Effector memory CD4-positive, alpha-beta T cell (primary cell): ENCODE measurements around the gene LRMDA.

Experiments used
- DNase-seq, 3 donors: peaks; one replicate each; pipeline ENCODE4 v3.0.0-alpha.2; 2020
- H3K27ac ChIP-seq: 2 replicates; pipeline ENCODE4 v1.7.0; 2013; ENCODE audit warnings: mild to moderate bottlenecking, low read length, moderate library complexity; ENCODE audit not compliant: insufficient read depth, poor library complexity, severe bottlenecking
- H3K27me3 ChIP-seq: replicated peaks from 2 replicates; pipeline ENCODE4 v1.7.0; 2013; ENCODE audit warnings: mild to moderate bottlenecking, low read length; ENCODE audit not compliant: insufficient read depth, control insufficient read depth, poor library complexity, severe bottlenecking
- H3K36me3 ChIP-seq: 2 replicates; pipeline ENCODE4 v1.7.0; 2013; ENCODE audit warnings: mild to moderate bottlenecking, low read length, moderate library complexity; ENCODE audit not compliant: control insufficient read depth, insufficient read depth
- H3K4me1 ChIP-seq: 2 replicates; pipeline ENCODE4 v1.7.0; 2013; ENCODE audit warnings: low read length, mild to moderate bottlenecking; ENCODE audit not compliant: control insufficient read depth, insufficient read depth, poor library complexity, severe bottlenecking
- H3K4me3 ChIP-seq: 2 replicates; pipeline ENCODE4 v1.7.0; 2013; ENCODE audit warnings: low read length, low read depth, mild to moderate bottlenecking; ENCODE audit not compliant: insufficient read depth, poor library complexity, severe bottlenecking
- H3K9me3 ChIP-seq: 2 replicates; pipeline ENCODE4 v1.7.0; 2013; ENCODE audit warnings: mild to moderate bottlenecking, low read length, moderate library complexity; ENCODE audit not compliant: control insufficient read depth

LRMDA gene

DNA sequence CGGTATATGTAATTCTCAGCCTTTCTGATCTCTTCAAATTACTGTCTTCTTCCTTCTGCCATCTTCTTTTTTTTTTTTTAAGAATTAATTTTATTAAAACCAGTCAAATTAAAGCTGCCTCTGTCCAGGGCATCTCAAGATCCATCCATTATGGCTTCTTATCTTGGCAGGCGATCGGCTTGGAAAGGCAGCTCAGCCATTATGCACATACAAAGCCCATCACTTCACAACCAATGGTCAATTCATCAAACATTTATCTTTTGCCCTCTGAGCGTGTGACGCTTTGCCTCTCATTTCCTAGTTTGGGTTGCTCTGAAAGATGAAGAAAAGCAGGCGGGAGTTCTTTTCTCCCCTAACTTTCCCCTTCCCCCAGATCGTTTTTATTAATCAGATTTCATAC, 591.6 kb downstream of the LRMDA start:
- Histone ChIP-seq H3K27ac (no peak overlapping the region), H3K27me3 (no peaks in the 10 kb centered on the region), H3K4me1 (no peaks in the 10 kb centered on the region), H3K9me3 (no peaks in the 10 kb centered on the region), H3K36me3 (no peaks in the 10 kb centered on the region), H3K4me3 (no peak overlapping the region)
- no peak for DNase-seq

DNA sequence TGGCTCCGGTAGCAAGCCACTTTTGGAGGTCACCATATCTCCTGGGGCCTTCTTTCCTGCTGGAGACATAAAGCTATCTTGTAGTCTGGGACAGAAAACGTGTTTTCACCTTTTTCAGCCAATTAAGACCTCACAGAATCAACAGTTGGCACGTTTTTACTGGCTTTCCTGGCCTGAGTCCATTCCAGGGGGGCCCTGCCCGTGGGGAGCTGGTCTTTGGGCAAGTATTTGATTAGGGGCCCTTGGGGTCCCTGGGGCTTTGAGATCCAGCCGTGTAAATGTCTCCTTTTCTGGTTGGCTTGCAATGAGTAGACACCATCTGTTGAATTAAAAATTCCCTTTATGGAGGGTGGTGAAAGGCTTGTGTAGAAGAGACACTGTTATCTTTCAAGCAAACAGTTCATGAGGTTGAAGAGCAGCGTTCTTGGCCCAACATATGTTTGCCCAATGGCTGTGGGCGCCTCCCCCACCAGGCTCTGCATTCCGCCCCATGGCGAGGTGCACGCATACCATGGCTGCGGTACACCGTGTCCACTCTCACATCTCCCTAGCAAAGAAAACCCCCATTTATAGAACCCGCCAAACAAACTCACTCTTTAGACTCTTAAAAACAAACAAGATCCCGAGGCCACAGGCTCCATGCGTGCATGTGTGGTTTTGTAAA, 593.2 kb downstream of the LRMDA start:
- H3K27ac ChIP-seq: no peak overlapping the region
- H3K36me3 ChIP-seq: no peaks in the 10 kb centered on the region
- H3K27me3 ChIP-seq: no peaks in the 10 kb centered on the region
- no peak for DNase-seq
- H3K4me3 ChIP-seq: no peak overlapping the region
- H3K9me3 ChIP-seq: no peaks in the 10 kb centered on the region
- no peaks in the 10 kb centered on the region for H3K4me1 ChIP-seq

DNA sequence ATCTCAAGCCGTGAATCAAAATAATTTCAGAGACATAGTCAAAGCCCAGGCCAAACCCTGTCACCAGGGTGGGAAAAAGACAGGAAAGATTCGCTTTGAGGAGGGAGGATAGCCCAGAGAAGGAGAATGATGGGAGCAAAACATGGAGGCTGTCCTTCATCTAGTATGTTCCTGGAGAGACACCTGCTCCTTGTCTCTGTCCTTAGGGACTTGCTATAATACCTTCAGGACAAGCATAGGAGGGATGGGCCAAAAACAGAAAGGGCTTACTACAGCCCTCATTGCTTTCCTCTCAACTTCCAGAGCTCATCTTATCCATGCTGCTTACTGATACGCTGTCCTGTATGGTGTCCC, 593.7 kb downstream of the LRMDA start:
- Histone ChIP-seq H3K27ac (no peak overlapping the region), H3K4me3 (no peak overlapping the region), H3K27me3 (no peaks in the 10 kb centered on the region), H3K4me1 (no peaks in the 10 kb centered on the region), H3K36me3 (no peaks in the 10 kb centered on the region), H3K9me3 (no peaks in the 10 kb centered on the region)
- DNase-seq: no peak

DNA sequence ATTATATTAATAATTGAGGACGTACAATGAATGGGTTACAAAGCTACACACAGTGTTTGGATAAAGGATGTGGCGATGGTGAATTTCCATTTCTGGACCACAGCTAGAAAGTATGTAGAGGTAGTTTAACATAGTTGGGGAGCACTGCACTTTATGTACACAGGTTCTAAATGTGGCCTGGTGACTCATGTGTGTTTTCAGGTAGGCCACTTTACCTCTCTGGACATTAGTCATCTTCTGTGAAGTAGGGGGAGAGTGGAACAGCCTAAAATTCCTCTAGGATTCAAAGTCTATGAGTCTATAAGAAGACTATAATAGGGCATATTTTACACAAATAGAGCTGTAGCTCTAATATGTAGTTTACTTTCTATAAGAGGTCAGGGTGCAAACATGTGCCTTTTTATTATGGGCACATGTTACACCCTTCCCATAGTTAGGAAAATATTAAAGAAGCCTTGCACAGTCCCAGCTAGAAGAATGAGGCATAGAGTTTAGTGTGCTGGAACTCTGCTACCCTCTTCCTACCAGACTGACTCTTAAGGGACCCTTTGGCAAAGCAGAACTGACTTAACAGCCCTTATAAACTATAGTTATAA, 594.9 kb downstream of the LRMDA start:
- Histone ChIP-seq H3K4me3 (no peak overlapping the region), H3K9me3 (no peaks in the 10 kb centered on the region), H3K27me3 (no peaks in the 10 kb centered on the region), H3K27ac (no peak overlapping the region), H3K36me3 (no peaks in the 10 kb centered on the region), H3K4me1 (no peaks in the 10 kb centered on the region)
- DNase-seq: no peak

DNA sequence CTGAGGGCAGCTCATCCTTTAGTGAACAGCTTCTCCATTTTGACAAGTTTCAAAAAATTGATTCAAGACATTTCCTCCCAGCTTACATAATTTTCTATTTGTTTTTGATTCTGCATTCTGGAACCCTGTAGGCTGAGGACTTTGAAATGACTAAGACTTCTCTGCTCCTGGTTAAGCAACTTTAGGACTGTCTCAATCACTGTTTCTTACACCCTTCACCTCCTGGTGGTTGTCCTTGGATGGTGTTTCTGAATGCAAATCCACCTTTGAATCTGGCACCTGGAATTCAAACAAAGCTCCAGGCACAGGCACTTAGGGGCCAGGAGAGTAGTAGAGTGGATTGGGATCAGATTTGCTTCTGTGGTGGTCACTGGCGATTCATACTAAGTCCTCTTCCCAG, 595.5 kb downstream of the LRMDA start:
- DNase-seq: no peak
- H3K4me3 ChIP-seq: no peak overlapping the region

DNA sequence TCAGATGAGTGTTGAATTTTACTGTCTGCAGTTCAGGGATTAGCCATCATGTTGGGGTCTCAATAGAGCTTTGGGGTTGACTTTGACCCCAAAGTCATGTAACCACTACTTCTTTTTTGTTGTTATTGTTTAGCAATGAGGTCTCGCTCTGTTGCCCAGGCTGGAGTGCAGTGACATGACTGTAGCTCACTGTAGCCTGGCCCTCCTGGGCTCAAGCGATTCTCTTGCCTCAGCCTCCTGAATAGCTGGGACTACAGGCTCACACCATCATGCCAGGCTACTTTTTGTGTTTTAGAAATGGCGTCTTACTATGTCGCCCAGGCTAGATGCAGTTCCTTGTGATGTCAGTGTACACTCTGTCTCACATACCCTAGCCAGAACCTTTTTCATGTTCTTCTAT, 598.4 kb downstream of the LRMDA start:
- Histone ChIP-seq H3K4me1 (no peaks in the 10 kb centered on the region), H3K27me3 (no peaks in the 10 kb centered on the region)

More for the DNA sequence above, 595.5 kb downstream of the LRMDA start:
- Histone ChIP-seq H3K36me3 (no peaks in the 10 kb centered on the region), H3K4me1 (no peaks in the 10 kb centered on the region), H3K27me3 (no peaks in the 10 kb centered on the region), H3K27ac (no peak overlapping the region), H3K9me3 (no peaks in the 10 kb centered on the region)

DNA sequence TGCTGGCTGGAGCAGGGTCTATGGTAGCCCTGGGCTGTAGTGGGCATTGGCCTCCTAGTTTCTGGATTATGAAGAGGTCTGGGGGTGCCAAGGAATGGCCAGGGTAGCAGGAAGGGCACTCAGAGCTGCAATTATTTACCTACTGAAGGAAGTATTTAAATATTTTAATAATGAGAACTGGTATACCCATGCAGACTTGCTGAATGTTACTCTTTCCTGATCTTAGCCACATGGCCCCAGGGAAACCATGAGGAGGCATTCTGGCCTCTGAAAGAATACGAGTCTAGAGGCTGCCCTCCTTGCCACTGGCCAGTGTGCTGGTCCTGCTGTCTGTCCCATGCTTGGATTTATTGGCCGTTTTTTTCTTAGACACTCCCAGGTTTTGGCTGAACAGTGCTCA, 599.7 kb downstream of the LRMDA start:
- DNase-seq: no peak

More for the DNA sequence above, 598.4 kb downstream of the LRMDA start:
- Histone ChIP-seq H3K27ac (no peak overlapping the region), H3K4me3 (no peak overlapping the region), H3K9me3 (no peaks in the 10 kb centered on the region), H3K36me3 (no peaks in the 10 kb centered on the region)
- no peak for DNase-seq

DNA sequence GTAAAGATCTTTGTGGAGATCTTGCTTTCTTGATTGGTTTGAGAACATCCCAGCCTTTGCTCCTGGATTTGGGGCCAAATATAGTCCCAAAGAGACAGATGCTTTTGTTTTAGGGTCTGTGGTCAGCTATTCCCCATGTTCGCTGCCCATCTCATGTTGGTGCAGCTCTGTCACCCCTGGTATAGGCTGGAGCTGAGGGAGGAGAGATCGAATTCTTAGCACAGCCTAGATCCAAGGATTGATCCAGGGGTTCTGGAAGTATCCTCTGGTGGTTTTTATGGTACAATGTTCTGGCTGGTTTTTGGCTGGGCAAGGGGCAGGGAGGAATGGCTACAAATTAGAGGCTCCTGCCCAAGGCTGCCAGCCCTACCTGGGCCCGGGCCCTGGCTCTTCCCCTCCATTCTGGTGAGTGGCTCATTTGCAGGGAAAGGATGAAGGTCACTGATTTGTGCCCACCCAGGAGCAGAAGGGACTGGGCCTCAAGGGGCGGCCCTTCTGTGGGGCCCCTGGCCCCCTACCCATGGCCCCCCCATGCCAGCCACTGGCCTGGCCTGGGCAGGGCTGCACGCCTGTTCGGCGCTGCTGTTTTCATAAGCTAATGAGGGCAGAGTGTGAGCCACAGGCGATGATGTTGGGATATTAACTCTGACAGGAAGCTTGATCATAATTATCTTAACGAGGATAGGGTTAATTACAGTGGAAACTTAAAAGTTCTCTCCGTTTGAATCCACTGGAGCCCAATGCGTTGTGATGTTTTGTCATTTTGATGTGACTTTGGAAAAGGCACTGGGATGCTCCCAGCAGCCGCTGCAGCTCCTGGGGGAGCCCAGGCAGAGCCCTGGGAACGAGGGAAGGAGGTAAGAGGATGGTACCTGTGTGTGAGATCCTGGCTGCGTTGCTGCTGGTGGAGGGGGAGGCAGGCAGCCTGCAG, 600.6 kb downstream of the LRMDA start:
- H3K27me3 ChIP-seq: no peaks in the 10 kb centered on the region
- no peak overlapping the region for H3K4me3 ChIP-seq
- H3K36me3 ChIP-seq: no peaks in the 10 kb centered on the region
- no peaks in the 10 kb centered on the region for H3K4me1 ChIP-seq
- no peak overlapping the region for H3K27ac ChIP-seq
- no peak for DNase-seq
- H3K9me3 ChIP-seq: no peaks in the 10 kb centered on the region

More for the DNA sequence above, 599.7 kb downstream of the LRMDA start:
- H3K36me3 ChIP-seq: no peaks in the 10 kb centered on the region
- H3K4me1 ChIP-seq: no peaks in the 10 kb centered on the region
- no peaks in the 10 kb centered on the region for H3K9me3 ChIP-seq
- no peaks in the 10 kb centered on the region for H3K27me3 ChIP-seq
- H3K27ac ChIP-seq: no peak overlapping the region
- no peak overlapping the region for H3K4me3 ChIP-seq

DNA sequence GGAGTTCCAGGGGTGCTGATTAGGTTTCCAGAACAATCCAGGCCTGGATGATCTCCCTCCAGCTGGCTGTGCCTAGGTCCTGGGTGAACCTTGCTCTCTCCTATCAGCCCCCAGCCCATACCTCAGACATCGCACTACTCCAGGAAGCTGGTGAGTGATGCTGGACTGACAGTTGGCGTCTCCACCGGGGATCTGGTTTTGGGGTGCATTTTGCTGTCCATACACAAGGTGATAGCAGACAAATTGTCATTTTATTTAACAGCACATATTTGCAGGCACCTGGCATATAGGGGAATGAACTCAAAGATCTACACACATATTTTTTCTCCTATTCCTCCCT, 601.2 kb downstream of the LRMDA start:
- DNase-seq: no peak
- no peaks in the 10 kb centered on the region for H3K9me3 ChIP-seq
- no peaks in the 10 kb centered on the region for H3K4me1 ChIP-seq
- H3K4me3 ChIP-seq: no peak overlapping the region
- no peaks in the 10 kb centered on the region for H3K36me3 ChIP-seq
- no peaks in the 10 kb centered on the region for H3K27me3 ChIP-seq
- H3K27ac ChIP-seq: no peak overlapping the region
